DMS 273 treated with DMSO at 0.1 percent for 48 hours (cell line): ENCODE measurements around the gene ZBTB46.
"Not testable (repeated sequence)": the region's sequence is repeated elsewhere in the genome, so short reads cannot be mapped to it uniquely, and the experiment has no call there.

ENCODE experiments used
- DNase-seq: peaks from one replicate; lab custom pipeline; 2025; lab: John Stamatoyannopoulos, UW

Gene ZBTB46

DNA sequence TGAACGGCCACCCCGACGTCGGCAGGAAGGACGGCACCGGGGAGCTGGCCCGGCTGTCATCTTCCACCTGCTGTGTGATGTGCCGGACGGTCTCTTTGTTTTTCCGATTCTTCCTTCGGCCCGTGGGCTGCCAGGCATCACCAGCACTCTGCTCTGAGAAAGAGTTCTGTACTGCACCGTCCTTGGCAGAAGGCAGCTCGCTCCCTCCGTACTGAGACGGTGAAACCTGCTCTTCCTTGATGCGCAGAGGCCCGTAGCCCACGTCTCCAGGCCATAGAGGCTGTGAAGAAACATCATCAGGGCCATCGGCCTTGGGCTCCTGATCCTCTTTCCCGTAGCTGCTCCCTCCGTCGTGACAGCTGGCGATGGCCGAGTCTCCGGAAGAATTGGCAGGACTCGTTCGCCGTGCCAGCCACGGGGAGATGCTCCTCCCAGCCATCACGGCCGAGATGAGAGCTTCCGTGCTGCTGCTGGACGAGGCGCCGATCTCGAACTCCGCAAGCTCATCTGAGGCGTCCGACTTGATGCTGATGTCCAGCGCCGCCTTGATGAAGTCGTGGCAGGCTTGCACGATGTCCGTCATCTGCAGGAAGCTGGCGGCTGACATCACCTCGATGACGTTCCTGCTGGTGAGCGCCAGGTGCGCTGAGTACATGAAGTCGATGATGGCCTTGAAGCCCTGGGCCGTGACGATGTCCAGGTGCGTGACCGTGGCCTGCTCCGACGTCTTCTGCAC is 41.1 kb downstream of the ZBTB46 start:
- DNase-seq, result no peak

DNA sequence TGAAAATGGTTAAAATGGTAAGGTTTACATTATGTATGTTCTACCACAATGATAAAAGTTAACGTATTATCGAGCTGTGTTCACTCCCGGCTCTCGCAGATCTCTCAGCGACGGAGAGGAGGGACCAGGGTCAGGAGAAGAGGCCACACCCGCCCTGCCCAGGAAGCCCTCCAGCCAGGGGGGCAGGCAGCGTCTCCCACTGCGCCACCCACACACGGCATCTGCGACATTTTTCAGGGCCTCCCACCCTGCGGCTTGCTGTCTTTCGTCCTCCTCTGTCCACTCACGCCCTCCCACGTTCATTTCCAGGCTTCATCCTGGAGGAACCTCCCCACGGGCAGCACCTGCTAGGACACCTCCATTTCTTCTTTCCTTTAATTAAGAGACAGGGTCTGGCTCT is 43.3 kb downstream of the ZBTB46 start:
- DNase-seq, result no peak

DNA sequence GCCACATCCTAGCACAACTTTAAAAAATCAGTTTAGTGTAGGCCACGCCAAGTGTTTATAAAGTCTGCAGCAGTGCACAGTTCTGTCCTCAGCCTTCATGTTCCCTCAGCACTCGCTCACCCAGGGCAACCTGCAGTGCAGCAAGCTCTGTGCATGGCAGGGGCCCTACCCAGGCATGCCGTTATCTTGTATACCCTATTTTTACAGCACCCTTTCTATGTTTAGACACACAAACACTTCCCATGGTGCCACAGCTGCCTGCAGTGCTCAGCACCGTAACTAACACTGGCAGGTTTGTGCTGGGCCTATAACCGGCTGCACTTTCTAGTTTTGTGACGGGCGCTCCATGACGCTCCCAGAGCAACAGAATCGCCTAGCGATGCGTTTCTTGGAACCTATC is 43.8 kb downstream of the ZBTB46 start:
- no peak for DNase-seq

DNA sequence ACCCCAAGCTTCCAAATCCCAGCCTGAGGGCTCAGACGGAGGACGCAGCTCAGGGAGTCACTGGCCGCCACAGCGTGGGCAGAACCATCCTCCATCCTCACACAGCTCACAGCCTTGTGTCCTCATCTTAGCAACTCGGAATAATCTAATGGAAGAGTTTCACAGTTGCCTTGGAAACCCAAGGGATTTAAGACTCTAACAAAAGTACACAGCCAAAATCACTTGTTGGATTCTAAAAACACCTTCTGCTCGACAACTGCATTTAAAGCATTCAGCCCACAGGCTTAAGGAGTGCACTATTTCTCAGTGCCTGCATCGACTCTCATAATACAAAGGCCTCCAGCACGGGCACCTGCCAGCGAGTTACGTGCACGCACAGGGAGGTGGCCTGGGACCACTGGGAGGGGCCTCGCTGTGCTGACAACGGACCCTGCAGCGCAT is 45.4 kb downstream of the ZBTB46 start:
- no peak for DNase-seq

DNA sequence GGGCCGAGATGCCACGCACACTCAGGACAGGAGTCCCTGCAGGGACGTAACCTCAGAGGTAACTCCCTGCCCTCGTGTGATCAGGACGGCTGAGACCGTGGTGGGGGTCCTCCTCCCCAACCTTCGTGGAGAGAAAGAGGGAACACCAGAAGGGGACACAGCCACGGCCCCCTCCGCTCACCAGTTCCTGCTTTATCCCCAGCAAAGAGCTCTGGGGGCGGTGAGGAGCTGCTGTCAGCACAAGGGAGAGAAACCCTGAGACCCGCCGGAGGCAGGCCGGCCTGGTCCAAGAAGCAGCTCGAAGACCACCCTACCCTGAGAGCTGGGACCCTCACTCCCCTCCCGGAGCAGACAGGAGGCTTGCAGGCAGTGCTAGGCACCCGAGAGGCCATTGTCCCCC is 47.1 kb downstream of the ZBTB46 start:
- DNase-seq, result no peak

DNA sequence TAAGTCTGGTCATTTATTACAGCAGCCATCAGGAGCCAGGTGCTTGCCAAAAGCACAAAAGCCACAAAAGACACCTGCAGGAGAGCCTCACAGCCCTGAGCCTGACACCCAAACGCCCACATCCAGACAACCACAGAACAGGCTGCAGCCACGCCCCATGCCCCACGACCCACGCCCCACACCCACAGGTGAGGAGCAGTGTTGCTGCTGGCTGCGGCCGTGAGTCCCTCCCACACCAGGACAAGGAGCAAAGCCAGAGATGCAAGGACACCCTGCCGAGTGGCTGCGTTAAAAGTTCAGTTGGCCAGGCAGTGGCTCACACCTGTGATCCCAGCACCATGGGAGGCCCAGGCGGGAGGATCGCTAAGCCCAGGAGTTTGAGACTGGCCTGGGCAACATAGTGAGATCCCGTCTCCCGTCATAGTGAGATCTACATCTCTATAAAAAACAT is 48.5 kb downstream of the ZBTB46 start:
- no peak for DNase-seq

DNA sequence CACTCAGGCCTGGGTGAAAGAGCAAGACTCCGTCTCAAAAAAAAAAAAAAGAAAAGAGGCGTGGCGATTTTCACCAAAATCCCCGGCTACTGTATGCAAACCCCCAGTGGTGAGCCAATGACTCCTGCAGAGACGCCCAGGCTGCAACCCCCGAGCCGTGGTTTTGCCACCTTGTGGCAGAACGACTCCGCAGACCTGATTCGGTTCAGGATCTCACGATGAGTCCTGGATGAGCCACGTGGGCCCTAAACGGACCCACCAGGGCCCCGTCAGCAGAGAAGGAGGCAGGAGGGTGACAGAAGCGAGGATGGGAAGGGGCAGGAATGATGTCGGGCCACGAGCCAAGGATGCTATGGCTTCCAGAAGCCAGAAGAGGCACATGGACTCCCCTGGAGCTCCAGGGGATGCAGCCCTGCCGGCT is 49.0 kb downstream of the ZBTB46 start:
- DNase-seq, result no peak

DNA sequence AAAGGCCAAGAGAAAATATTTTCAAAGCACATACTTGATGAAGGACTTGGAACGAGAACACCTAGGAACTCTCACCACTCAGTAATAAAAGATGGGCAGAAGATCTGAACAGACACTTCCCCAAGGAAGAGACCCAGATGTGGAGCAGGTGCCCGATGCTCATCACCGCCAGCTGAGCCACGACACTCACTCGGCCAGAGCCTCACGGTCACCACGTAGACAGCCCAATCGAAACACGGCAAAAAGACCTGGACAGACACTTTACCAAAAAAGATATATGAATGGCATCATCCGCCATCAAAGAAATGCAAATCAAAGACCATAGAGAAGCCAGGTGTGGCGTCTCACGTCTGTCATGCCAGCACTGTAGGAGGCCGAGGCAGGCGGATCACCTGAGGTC is 49.9 kb downstream of the ZBTB46 start:
- no peak for DNase-seq

DNA sequence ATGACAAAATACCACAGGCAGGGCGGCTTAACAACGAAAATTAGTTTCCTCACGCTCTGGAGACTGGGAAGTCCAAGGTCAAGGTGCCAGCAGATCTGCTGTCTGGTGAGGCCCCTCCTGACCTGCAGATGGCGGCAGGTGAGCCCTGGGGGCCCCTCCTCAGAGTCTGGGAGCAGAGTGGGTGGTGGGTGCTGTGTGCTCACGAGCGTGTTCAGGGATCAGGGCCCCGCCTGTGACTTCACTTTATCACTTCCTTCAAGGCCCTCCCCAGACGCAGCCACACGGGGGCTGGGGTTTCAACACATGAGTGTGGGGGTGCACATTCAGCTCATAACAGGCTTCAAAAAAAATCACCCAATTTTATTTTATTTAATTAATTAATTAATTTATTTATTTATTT is 52.2 kb downstream of the ZBTB46 start:
- no peak for DNase-seq

DNA sequence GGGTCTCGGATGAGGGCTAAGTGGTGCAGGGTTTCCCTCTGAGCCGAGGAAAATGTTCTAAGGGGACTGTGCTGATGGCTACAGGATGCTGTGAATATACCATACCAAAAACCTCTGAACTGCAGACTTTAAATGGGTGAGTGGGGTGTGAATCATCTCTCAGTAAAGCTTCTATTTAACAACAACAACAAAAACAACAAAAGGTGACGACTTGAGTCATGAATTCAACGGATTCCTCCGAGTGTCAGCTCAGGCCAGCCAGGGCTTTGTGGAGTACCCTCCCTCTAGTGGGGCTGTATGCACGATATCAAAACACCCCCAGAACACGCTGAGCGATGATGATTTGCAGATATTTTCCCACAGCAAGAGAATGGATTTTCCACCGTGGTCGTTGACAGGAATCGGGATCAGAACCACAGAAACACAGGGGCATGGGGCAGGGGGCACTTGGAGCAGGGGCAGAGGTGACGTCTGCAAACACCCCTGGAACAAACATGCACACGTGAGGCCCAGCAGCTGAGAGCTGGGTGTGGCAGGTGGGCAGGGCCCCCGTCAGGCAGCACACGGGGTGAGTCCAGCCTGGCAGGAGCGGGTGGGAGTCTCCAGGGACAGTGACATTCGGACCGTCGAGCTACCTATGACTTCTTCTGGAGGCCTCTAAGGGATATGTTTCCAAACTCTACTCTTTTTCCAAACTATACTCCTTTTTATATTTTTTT is 52.9 kb downstream of the ZBTB46 start:
- no peak for DNase-seq

DNA sequence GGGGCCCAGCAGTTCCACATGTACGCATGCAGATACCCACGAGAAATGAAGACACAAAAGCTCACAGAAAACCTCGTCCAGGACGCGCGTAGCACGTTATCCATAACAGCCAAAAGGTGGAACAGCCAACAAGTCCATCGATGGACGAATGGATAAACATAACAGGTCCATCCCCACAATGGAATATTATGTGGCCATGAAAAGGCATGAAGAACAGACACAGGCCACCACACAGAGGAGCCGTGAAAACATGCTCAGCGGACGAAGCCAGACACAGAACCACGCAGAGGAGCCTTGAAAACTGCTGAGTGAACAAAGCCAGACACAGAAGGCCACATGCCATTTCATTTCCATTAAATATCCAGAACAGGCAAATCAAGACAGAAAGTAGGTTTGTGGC is 53.5 kb downstream of the ZBTB46 start:
- DNase-seq, result no peak

DNA sequence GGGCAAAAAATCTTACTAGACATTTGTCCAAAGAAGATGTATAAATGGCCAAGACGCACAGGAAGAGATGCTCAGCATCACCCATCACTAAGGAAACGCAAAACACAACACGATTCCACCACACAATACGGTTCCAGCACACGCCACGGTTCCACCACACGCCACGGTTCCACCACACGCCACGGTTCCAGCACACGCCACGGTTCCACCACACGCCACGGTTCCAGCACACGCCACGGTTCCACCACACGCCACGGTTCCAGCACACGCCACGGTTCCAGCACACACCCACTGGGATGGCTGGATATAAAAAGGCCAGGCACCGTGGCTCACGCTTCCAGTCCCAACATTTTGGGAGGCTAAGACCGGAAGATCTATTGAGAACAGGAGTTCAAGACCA is 54.2 kb downstream of the ZBTB46 start:
- not testable (repeated sequence) for DNase-seq

DNA sequence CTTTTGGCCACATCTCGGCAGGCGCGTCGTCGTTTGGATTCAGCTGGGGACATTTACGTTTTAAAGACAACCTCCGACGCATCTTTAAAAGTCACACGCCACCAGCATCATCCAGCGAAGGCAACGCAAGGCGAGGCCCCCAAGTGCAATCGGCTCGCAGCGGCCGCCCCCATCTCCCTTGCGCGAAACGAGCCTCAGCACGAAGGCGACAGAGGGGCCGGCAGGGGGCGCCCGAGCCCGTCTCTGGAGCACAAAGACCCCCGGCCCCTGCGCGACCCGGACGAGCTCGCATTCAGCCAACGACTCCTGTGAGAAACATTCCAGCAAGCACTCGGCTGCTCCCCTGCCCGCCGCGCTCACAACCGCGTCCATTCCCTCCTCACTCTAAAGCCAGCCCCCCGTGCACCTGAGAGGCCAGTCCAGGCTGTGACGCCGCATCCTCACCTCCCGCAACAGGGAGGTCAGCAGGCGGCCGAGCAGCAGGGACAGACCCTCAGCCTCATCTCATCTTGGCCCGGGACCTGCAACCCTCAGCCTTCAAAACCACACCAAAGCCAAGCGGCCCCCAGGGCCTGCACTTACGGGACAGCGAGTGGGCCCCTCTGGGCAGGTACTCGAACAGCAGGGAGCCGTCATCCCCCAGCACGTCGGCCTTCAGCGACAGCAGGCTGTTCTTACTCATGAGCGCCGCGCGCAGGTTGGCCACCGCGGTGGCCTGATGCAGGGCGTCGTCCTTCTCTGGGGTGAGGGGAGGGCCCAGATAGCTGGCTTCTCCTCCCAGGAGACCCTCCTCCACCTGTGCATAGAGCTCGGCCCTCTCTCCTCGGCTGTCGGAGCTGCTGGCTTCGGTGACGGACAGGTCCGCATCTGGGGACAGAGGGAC is 55.7 kb downstream of the ZBTB46 start:
- DNase-seq, result no peak

DNA sequence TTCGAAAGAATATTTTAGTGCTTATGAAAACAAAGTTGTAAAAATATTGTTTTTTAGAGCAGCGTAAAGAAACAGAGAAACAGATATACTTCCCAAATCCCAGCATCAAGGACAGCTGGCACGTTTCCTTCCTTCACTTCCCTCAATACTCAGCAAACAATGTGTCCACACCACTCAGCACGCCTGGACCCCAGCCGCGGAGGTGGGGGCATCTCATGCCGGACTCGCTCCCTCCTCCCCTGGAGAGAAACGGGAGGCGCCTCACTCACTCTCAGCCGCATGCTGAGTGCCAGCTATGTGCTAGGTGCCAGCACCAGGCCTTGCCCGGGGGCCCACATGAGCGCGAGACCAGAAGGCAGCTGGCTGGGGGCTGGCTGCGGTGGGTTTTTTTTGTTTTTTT is 56.8 kb downstream of the ZBTB46 start:
- no peak for DNase-seq

DNA sequence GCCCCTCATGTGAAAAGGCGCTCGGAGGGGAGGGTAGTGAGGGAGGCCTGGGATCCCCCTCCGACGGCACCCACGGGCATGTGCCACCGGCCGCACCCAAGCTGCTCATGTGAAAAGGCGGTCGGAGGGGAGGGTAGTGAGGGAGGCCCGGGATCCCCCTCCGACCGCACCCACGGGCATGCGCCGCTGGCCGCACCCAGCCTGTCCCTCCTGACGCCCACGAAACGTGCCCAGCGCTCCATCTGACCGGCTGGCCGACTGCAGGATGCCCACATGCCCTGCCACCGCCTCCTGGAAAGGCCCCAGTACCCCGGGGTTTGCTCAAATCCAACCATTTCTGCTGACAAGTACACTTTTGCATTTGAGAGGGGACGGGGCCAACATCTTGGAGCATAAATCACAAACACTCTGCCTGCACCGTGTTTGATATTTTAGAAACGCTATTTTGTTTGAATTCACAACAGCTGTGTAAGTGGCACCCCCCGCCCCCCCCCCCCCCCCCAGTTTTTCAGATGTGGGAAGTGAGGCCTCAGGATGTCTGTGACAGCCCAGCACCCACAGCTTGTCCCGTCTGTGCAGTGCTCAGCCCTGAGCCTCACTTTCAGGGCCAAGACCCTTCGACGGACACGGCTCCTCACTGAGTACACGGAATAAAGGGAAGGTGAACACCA is 57.4 kb downstream of the ZBTB46 start:
- no peak for DNase-seq

DNA sequence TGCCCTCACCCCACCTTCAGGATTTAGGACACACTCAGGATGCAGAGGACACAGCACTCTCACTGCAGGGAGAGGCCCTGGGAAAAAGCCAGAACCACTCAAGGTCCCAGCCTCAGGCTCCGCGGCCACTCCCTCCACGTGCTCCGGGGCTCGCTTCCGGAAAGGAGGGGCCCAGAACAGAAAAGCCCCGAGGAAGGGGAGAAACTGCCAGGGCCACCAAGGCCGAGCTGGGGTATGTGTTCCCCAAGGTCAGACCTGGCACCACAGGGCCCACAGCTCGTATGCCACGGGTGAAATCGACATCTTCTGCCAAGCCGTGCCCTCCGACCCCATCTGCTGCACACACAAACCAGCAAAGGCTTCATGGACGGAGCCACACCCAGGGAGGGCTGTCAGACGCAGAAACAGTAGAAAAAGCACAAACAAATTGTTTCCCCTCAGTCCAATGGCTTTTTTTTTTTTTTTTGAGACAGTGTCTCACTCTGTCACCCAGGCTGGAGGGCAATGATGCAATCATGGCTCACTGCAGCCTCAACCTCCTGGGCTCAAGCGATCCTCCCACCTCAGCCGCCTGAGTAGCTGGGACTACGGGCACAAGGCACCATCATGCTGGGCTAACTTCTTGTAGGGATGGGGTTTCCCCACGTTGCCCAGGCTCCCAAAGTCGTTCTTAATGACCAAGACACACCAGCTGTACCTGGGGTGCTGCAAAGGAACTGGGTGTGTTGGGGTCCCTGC is 58.1 kb downstream of the ZBTB46 start:
- DNase-seq, result no peak

DNA sequence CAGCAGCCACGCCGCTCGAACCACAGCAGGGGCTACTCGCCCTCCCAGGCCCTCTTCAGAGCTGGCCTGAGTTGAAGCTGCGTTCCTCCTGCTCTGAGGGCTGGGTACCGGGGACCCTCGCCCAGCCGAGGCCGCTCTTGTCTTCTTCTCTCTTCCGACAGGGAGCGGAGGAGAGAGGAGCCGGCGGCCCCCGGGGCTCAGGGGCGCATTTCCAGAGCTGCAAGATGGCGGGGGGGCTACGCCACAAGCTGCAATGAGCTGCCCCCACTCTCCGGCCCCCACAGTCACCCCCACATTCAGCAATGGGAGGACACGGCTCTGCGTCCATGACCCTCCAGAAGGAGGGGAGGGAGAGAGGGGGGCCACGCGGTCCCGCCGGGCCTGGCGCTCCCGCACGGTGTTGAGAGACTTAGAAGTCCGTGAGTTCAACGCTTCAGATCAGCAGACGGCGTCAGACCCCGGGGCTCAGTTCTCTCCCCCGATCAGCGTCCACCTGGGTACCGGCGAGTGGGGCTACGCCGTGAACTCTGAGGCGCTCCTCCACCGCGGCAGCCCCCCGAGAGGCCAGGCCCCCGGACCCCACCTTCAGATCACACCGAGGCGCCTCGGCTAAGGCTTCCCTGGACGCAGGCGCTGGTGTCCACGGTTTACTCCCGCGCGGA is 59.9 kb downstream of the ZBTB46 start:
- DNase-seq, result no peak

DNA sequence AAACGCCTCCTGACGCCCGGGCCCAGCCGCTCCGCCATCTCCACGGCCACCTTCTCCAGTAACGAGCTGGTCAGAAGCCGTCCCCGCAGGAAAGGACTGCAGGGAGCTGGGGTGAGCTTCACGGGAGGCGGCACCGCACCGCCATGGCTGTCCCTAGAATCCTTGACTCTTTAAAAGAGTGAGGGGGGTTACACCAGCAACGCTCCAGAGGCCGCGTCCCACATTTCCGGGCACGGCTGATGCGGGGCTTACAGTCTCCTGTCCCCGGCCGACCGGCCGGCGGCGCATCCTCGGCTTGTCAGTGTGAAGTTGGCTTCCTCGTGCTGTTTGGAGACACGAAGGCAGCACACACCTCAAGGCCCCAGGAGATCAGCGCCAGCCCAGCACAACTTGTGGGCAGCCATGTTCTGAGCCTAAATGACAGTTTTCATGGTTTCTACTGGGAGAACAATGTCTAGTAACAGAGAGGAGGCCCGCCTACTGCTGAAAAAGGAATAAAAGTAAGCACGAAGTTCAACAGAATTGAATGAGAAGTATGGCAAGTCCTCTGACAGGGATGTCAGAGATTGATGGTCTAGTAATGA is 61.1 kb downstream of the ZBTB46 start:
- no peak for DNase-seq

DNA sequence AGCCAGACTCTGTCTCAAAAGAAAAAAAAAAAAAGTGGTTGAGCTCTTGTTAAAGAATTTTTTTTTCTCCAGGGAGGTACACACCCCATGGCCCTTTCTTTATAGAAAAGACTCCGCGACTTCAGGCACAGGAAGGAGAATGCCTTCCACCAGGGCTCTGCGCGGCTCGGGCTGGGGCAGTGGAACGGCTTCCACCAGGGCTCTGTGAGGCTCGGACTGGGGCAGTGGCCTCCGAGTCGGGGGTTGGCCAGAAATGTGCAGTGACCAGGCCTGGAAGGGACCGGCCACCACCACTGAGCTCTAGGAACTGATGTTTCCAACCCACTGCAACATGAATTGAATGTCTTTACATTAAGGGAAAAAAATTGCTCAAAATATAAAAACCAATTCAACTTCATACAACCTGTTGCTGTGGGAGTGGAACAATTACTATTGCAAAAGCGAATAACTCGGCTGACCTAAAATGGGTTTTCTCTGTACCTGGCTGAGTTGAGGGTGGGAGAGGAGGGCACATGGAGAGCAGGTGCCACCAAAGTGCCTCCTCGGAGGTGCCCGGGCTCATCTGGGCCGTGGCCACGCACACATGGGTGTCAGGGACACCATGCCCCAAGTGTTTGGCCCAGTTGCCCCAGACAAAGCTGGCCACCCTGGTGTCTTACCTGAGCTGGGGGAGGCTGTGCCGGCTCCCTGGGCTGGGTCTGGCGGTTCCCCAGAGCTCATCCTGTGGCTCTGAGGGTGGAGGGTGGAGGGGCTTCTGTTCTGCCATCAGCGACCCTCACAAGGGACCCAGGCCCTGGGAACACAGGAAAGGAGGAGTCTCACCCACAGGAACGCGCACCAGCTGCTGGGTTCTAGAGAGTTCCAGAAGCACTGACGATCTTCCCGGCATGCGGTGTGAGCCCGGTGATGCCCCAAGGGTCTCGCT is 62.2 kb downstream of the ZBTB46 start:
- DNase-seq, result no peak
